ENCODE results near the gene SPATA25.

The SPATA25 gene

GRCh38 chr20:45863543-45864470, 23.6 kb downstream of the SPATA25 start:
- no peak for DNase-seq

GRCh38 chr20:45861221-45862075, 26.0 kb downstream of the SPATA25 start:
- no peak for DNase-seq

GRCh38 chr20:45860560-45861220, 26.7 kb downstream of the SPATA25 start:
- no peak for DNase-seq

GRCh38 chr20:45859916-45860315, 27.5 kb downstream of the SPATA25 start:
- no peak for DNase-seq

GRCh38 chr20:45857882-45858216, 29.6 kb downstream of the SPATA25 start:
- no peak for DNase-seq

GRCh38 chr20:45857114-45857881, 30.1 kb downstream of the SPATA25 start, which contains the start of the genes ACOT8 and ZSWIM3:
Gene ACOT8 (minus strand): TSS chr20:45857392. CDS start chr20:45857315, 77 bp downstream.
Gene ZSWIM3 (plus strand): TSS chr20:45857614. CDS start chr20:45857826, 212 bp downstream.
- peak; percentile 100 for DNase-seq

- no peak for DNase-seq
These were observed 33.9 kb downstream of the SPATA25 start for GRCh38 chr20:45853484-45853883.

GRCh38 chr20:45852326-45852725, 35.1 kb downstream of the SPATA25 start:
- no peak for DNase-seq

GRCh38 chr20:45851501-45851900, 35.9 kb downstream of the SPATA25 start:
- DNase-seq, result no peak

GRCh38 chr20:45850926-45851325, 36.5 kb downstream of the SPATA25 start:
- no peak for DNase-seq

- no peak for DNase-seq
These were observed 37.2 kb downstream of the SPATA25 start for GRCh38 chr20:45850238-45850637.

- DNase-seq, result no peak
These were observed 38.3 kb downstream of the SPATA25 start for GRCh38 chr20:45848969-45849582.

- DNase-seq, result no peak
These were observed 39.0 kb downstream of the SPATA25 start for GRCh38 chr20:45848421-45848820.

- DNase-seq, result no peak
These were observed 42.0 kb downstream of the SPATA25 start for GRCh38 chr20:45845452-45845851.

GRCh38 chr20:45843506-45843905, 43.9 kb downstream of the SPATA25 start:
- DNase-seq, result no peak

GRCh38 chr20:45842169-45842812, 45.1 kb downstream of the SPATA25 start:
- no peak for DNase-seq

GRCh38 chr20:45841407-45842129, 45.9 kb downstream of the SPATA25 start:
- DNase-seq, result no peak

- no peak for DNase-seq
These were observed 46.7 kb downstream of the SPATA25 start for GRCh38 chr20:45840700-45841198.

- no peak for DNase-seq
These were observed 50.6 kb downstream of the SPATA25 start for GRCh38 chr20:45836841-45837240.
